Measurements from ENCODE around the gene RGS21. TPM values are rescaled to one million over a fixed set of nuclear protein-coding genes. Genes with fewer than 3 reads are reported as not detected.

RGS21 gene
- total and polyA plus RNA-seq, 5 donors, result not detected

DNA sequence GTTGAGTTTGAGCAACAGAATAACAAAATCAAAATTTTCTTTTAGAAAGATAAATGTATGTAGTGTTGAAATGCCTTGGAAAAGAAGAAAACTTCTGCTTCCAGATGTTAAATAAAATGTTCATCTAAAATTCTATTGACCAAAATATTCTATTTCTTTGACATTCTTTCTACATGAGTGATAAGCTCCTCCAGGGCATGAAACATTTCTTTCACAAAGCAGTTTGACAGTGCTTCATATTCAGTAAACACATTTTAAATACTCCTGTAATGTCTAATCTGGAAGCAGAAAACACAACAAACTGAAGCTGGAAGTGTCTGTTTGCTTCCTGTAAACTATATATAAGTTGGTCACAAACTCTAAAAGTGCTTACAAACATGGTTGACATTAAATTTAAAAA, 61.5 kb downstream of the RGS21 start:
- Histone ChIP-seq H3K9me3 (ENCODE audit: control insufficient read depth, low read length) (no peaks in the 10 kb centered on the region), H3K27ac (ENCODE audit: low read length) (no peak overlapping the region), H3K27me3 (ENCODE audit: control insufficient read depth, insufficient read depth) (no peaks in the 10 kb centered on the region), H3K4me1 (ENCODE audit: control insufficient read depth, insufficient read depth, low read length) (no peaks in the 10 kb centered on the region), H3K4me3 (ENCODE audit: low read length) (no peak overlapping the region)
- ATAC-seq (no peak), DNase-seq (no peak)
- intact Hi-C loops (cut with DNase I), result no loop called here

DNA sequence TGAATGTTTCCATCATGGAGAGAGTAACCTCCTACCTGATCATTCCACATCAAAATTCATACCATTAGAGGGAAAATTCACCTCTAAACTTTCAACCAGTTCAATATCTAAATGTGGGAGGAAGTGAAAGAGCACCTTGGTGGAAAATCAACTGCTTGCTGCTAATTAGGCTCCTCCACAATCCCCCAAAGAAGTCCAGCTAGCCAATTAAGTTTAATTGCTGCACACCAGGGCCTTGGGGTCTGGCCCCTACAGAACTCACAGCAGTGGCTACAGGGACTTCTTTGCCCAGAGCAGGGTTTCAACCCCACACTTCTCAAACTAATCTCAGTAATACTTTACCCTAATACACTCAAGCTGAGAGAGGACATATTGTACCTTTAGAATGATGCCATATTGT, 62.1 kb downstream of the RGS21 start:
- DNase-seq (no peak), ATAC-seq (no peak)
- intact Hi-C loops (cut with DNase I), result no loop called here
- no peaks in the 10 kb centered on the region for H3K27me3 ChIP-seq (ENCODE audit: control insufficient read depth, insufficient read depth)
- H3K27ac ChIP-seq (ENCODE audit: low read length), result no peak overlapping the region
- H3K9me3 ChIP-seq (ENCODE audit: control insufficient read depth, low read length), result no peaks in the 10 kb centered on the region
- no peak overlapping the region for H3K4me3 ChIP-seq (ENCODE audit: low read length)
- H3K4me1 ChIP-seq (ENCODE audit: control insufficient read depth, insufficient read depth, low read length), result no peaks in the 10 kb centered on the region

DNA sequence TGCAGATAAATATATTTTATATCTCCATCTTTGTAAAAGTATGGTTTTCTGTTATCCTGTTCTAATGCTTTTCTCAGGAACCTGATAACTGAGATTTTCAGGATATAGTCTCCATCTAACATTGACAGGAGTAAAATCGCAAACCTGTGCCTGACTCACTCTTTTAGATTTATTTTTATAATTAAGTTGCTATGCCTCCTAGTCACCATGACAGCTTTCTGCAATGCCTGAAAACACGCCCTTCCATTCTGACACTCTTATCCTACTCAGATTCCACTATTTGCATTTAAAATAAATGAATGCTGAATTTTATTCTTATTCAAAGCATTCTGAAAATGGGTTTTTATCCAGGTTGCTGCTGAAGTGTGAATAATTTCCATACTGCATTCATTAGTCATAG, 62.8 kb downstream of the RGS21 start:
- Histone ChIP-seq H3K27ac (ENCODE audit: low read length) (no peak overlapping the region), H3K4me1 (ENCODE audit: control insufficient read depth, insufficient read depth, low read length) (no peaks in the 10 kb centered on the region), H3K4me3 (ENCODE audit: low read length) (no peak overlapping the region), H3K9me3 (ENCODE audit: control insufficient read depth, low read length) (no peaks in the 10 kb centered on the region), H3K27me3 (ENCODE audit: control insufficient read depth, insufficient read depth) (no peaks in the 10 kb centered on the region)
- ATAC-seq, result no peak
- DNase-seq, result no peak
- intact Hi-C loops (cut with DNase I), result no loop called here
- 91% methylated on average over 2 of the region's 2 CpGs for WGBS

DNA sequence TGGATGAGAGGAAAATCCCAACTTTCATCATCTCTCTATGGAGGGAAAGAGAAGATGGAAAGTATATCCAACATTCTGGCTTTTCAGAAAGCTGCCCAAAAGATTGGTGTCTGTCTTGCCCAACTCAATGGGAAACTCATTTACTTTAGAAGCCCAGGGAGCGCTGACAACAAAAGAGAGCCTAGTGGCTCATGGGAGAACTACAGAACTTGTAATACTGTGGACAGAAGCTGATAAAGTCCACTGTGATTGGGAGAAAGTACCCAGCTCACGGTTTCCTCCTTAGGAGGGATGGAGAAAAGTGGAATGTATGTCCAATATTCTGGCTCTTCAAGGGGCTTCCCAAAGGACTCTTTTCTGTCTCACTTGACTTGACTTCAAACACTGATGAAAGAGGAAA, 66.0 kb downstream of the RGS21 start:
- intact Hi-C loops (cut with DNase I), result no loop called here
- Histone ChIP-seq H3K27ac (ENCODE audit: low read length) (no peak overlapping the region), H3K27me3 (ENCODE audit: control insufficient read depth, insufficient read depth) (no peaks in the 10 kb centered on the region), H3K4me3 (ENCODE audit: low read length) (no peak overlapping the region), H3K9me3 (ENCODE audit: control insufficient read depth, low read length) (no peaks in the 10 kb centered on the region), H3K4me1 (ENCODE audit: control insufficient read depth, insufficient read depth, low read length) (no peaks in the 10 kb centered on the region)
- DNase-seq (no peak), ATAC-seq (no peak)
- 89% methylated on average over 2 of the region's 2 CpGs for WGBS

DNA sequence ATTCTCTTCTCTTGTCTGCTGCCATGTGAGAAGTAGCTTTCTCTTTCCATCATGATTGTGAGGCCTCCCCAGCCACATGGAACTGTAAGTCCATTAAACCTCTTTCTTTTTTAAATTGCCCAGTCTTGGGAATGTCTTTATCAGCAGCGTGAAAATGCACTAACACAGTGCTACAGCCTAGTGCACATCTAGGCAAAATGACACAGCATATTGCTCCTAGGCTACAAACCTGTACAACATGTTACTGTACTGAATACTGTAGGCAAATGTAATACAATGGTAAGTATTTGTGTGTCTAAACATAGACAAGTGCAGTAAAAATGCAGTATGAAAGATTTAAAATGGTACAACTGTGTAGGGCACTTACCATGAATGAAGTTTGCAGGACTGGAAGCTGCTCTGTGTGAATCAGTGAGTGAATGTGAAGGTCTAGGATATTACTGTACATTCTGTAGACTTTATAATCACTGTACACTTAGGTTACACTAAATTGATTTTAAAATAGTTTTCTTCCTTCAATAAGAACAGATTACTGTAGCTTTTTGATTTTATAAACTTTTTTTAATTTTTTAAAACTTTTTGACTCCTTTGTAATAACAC, 69.4 kb downstream of the RGS21 start:
- Histone ChIP-seq H3K4me1 (ENCODE audit: control insufficient read depth, insufficient read depth, low read length) (no peaks in the 10 kb centered on the region), H3K4me3 (ENCODE audit: low read length) (no peak overlapping the region), H3K27me3 (ENCODE audit: control insufficient read depth, insufficient read depth) (no peaks in the 10 kb centered on the region), H3K27ac (ENCODE audit: low read length) (no peak overlapping the region), H3K9me3 (ENCODE audit: control insufficient read depth, low read length) (no peaks in the 10 kb centered on the region)
- 85% methylated on average over 1 of the region's 1 CpG for WGBS
- intact Hi-C loops (cut with DNase I), result no loop called here
- DNase-seq, result no peak
- no peak for ATAC-seq

DNA sequence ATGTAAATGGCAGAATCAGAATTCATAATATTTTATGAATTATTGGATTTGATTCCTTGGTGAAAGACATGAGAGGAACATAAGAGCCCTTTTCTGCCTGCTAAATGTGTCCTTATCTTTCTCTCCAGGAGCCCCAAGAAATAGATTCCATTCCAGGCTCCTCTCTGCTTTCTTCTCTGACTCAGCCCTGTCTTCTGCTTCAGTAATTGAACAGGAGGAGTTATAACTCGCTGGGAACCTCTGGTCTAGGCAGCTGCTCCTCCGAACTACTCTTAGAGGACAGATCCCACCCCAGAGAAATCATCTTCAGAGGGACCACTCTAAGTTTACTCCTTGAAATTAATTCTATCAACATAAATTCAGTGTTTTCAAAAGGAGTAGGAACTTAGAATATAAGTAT, 78.4 kb downstream of the RGS21 start:
- Histone ChIP-seq H3K4me1 (ENCODE audit: control insufficient read depth, insufficient read depth, low read length) (no peaks in the 10 kb centered on the region), H3K27ac (ENCODE audit: low read length) (no peak overlapping the region), H3K9me3 (ENCODE audit: control insufficient read depth, low read length) (no peaks in the 10 kb centered on the region), H3K27me3 (ENCODE audit: control insufficient read depth, insufficient read depth) (no peaks in the 10 kb centered on the region), H3K4me3 (ENCODE audit: low read length) (no peak overlapping the region)
- 76% methylated on average over 2 of the region's 2 CpGs for WGBS
- DNase-seq (no peak), ATAC-seq (no peak)
- intact Hi-C loops (cut with DNase I), result no loop called here

DNA sequence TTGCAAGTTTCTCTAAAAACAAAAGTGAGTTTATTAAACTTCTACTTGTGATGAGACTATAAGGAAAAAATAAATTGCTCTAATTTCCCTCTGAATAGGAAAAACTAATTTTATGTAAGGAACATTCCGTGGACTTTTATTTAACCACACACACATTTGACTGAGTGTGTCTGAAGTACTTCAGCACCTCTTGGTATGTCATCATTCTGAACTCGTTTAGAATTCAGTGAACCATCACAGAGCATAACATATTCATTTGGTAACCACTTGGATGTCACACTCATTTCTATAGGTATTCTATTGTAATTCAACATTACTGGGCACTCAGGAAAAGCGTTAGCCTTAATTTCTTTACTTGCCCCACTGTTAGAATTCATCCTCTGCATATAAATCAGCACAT, 79.1 kb downstream of the RGS21 start:
- Histone ChIP-seq H3K4me3 (ENCODE audit: low read length) (no peak overlapping the region), H3K9me3 (ENCODE audit: control insufficient read depth, low read length) (no peaks in the 10 kb centered on the region), H3K27ac (ENCODE audit: low read length) (no peak overlapping the region), H3K4me1 (ENCODE audit: control insufficient read depth, insufficient read depth, low read length) (no peaks in the 10 kb centered on the region), H3K27me3 (ENCODE audit: control insufficient read depth, insufficient read depth) (no peaks in the 10 kb centered on the region)
- intact Hi-C loops (cut with DNase I), result no loop called here
- DNase-seq (no peak), ATAC-seq (no peak)
- WGBS, result 60% methylated on average over 3 of the region's 3 CpGs

DNA sequence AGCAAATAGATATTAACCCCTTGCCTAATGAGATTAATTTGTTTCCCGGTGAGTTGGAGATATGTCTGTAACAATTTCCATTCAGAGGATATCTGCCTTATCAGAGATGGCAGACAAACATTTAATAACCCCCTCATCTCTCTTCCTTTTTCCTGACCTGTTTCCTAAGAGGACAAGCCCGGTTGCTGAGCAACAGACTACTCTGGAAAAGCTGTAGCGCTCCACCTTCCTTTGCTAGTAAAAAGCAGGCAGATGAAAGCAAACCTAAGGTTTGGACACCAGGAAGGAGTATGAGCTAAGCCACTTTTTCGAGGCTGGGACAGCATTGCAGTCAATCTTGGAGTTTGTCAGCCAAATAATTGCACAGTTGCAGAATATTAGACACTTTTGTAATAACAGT, 82.4 kb downstream of the RGS21 start:
- Histone ChIP-seq H3K27me3 (ENCODE audit: control insufficient read depth, insufficient read depth) (no peaks in the 10 kb centered on the region), H3K27ac (ENCODE audit: low read length) (no peak overlapping the region), H3K9me3 (ENCODE audit: control insufficient read depth, low read length) (no peaks in the 10 kb centered on the region), H3K4me3 (ENCODE audit: low read length) (no peak overlapping the region), H3K4me1 (ENCODE audit: control insufficient read depth, insufficient read depth, low read length) (no peaks in the 10 kb centered on the region)
- WGBS, result 38% methylated on average over 4 of the region's 4 CpGs
- intact Hi-C loops (cut with DNase I), result no loop called here
- ATAC-seq (no peak), DNase-seq (no peak)

DNA sequence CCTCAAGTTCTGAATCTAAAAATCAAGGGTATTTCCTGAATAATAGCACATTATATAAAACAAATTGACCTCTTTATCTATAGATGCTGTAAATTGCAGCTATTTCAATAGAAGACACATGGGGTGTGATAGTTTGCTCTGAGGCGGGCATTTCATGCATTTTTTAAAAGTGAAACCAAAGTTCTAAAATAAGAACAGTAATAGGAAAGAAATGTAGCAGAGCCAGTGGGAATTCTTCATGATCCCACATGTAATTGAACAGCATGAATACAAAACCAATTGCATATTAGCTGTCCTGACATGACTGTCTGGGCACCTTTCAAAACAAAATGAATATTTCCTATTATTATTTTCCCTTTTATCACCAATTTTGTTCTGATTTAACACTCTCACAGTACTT, 85.0 kb downstream of the RGS21 start:
- H3K4me1 ChIP-seq (ENCODE audit: control insufficient read depth, insufficient read depth, low read length), result no peaks in the 10 kb centered on the region
- ATAC-seq (no peak), DNase-seq (no peak)
- H3K9me3 ChIP-seq (ENCODE audit: control insufficient read depth, low read length), result no peaks in the 10 kb centered on the region
- no peaks in the 10 kb centered on the region for H3K27me3 ChIP-seq (ENCODE audit: control insufficient read depth, insufficient read depth)
- H3K4me3 ChIP-seq (ENCODE audit: low read length), result no peak overlapping the region
- WGBS, result 32% methylated on average over 1 of the region's 1 CpG
- H3K27ac ChIP-seq (ENCODE audit: low read length), result no peak overlapping the region
- intact Hi-C loops (cut with DNase I), result no loop called here

DNA sequence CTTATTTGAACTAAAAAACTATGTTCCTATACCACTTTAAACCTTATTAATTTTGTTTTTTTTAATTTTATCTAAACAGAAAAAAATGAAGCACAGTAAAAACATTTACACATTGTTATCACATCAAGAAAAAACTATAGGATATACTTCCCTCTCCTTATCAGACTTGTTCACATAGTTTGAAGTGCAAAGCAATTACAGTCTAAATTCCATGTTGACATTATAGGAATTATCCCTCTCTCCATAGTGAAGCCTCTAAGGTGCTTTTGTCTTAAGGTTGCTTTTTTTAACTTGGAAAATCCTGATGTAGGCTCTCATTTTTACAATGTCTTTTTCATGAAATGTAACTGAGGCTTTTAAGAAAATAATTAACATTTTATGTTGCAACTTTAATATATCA, 85.8 kb downstream of the RGS21 start:
- H3K9me3 ChIP-seq (ENCODE audit: control insufficient read depth, low read length), result no peaks in the 10 kb centered on the region
- no peak for ATAC-seq
- H3K27me3 ChIP-seq (ENCODE audit: control insufficient read depth, insufficient read depth), result no peaks in the 10 kb centered on the region
- intact Hi-C loops (cut with DNase I), result no loop called here
- no peak overlapping the region for H3K27ac ChIP-seq (ENCODE audit: low read length)
- no peak overlapping the region for H3K4me3 ChIP-seq (ENCODE audit: low read length)
- no peak for DNase-seq
- no peaks in the 10 kb centered on the region for H3K4me1 ChIP-seq (ENCODE audit: control insufficient read depth, insufficient read depth, low read length)

DNA sequence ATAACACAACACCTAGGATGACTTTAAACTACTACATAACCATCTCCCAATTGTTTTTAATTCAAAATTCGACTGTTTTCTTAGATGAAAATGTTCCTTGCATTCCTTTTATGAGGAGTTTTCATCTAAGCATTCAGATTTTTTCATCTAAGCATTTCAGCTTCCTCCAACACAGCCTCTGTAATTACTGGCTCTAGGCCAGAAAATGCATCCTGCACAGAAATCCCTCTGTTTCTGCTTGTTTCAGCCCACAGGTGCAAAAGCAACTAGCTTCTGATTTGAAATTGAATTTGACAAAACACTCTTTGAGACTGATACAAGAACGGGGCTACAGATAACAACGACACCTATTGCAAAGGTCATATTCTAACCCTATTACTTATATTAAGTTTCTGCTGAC, 90.4 kb downstream of the RGS21 start:
- no peak for DNase-seq
- Histone ChIP-seq H3K27ac (ENCODE audit: low read length) (no peak overlapping the region), H3K4me3 (ENCODE audit: low read length) (no peak overlapping the region), H3K9me3 (ENCODE audit: control insufficient read depth, low read length) (no peaks in the 10 kb centered on the region), H3K4me1 (ENCODE audit: control insufficient read depth, insufficient read depth, low read length) (no peaks in the 10 kb centered on the region), H3K27me3 (ENCODE audit: control insufficient read depth, insufficient read depth) (no peaks in the 10 kb centered on the region)
- ATAC-seq, result no peak
- intact Hi-C loops (cut with DNase I), result no loop called here
- WGBS, result 28% methylated on average over 3 of the region's 3 CpGs

Measured in right cardiac atrium (tissue), 5 donors.